KMS-11 (cell line): ENCODE results near the gene PXYLP1.
"Not testable (repeated sequence)": the region's sequence is repeated elsewhere in the genome, so short reads cannot be mapped to it uniquely, and the experiment has no call there.

Source experiments
- H2AFZ ChIP-seq: fragments of 200-600 bp; sonication (generic); 2 replicates; pipeline ENCODE4 v1.6.1; 2016; ENCODE audit warnings: antibody characterized with exemption, mixed run types, low read depth
- H3K27ac ChIP-seq: fragments of 200-600 bp; sonication (generic); 2 replicates; pipeline ENCODE4 v1.6.1; 2016; ENCODE audit warnings: mild to moderate bottlenecking, mixed run types
- H3K27me3 ChIP-seq: fragments of 200-600 bp; sonication (generic); 2 replicates; pipeline ENCODE4 v1.6.1; 2017; ENCODE audit warnings: mild to moderate bottlenecking, low read depth, mixed run types, moderate library complexity; ENCODE audit not compliant: insufficient read depth
- H3K36me3 ChIP-seq: fragments of 200-600 bp; sonication (generic); 2 replicates; pipeline ENCODE4 v1.6.1; 2017; ENCODE audit warnings: mild to moderate bottlenecking, mixed run types; ENCODE audit not compliant: insufficient read depth
- H3K4me1 ChIP-seq: fragments of 200-600 bp; sonication (generic); 2 replicates; pipeline ENCODE4 v1.6.1; 2016; ENCODE audit warnings: mild to moderate bottlenecking, low read depth, mixed run types; ENCODE audit not compliant: poor library complexity, severe bottlenecking
- H3K4me2 ChIP-seq: fragments of 200-600 bp; sonication (generic); 2 replicates; pipeline ENCODE4 v1.7.0; 2016; ENCODE audit warnings: mild to moderate bottlenecking, mixed run types
- H3K4me3 ChIP-seq: fragments of 200-600 bp; sonication (generic); IDR thresholded peaks from 2 replicates; pipeline ENCODE4 v1.6.1; 2017; ENCODE audit warnings: low read depth, low read length, mixed read lengths; ENCODE audit not compliant: insufficient read depth
- H3K79me2 ChIP-seq: fragments of 200-600 bp; sonication (generic); 2 replicates; pipeline ENCODE4 v1.6.1; 2016; ENCODE audit warnings: low read depth, mixed run types; ENCODE audit not compliant: insufficient read depth
- H3K9ac ChIP-seq: fragments of 200-600 bp; sonication (generic); 2 replicates; pipeline ENCODE4 v1.6.1; 2016; ENCODE audit warnings: mild to moderate bottlenecking, mixed run types
- H4K20me1 ChIP-seq: fragments of 200-600 bp; sonication (generic); 2 replicates; pipeline ENCODE4 v1.6.1; 2016; ENCODE audit warnings: mild to moderate bottlenecking, mixed run types; ENCODE audit not compliant: insufficient read depth
- CTCF ChIP-seq: fragments of 200-600 bp; sonication (generic); conservative IDR thresholded peaks from 2 replicates; pipeline ENCODE4 v1.6.1; 2017; ENCODE audit warnings: low read depth, mild to moderate bottlenecking, antibody characterized with exemption, low read length, moderate library complexity, mixed read lengths

PXYLP1 gene

GRCh38 chr3:141203866-141204265, 27.8 kb upstream of the PXYLP1 start:
- H3K4me3 ChIP-seq: no peak overlapping the region
- no peak overlapping the region for H3K27ac ChIP-seq
- no peak for TF ChIP-seq CTCF
- H3K27me3 ChIP-seq: no peaks in the 10 kb centered on the region
- H4K20me1 ChIP-seq: no peaks in the 10 kb centered on the region
- H2AFZ ChIP-seq: no peak overlapping the region
- no peak overlapping the region for H3K4me2 ChIP-seq
- no peaks in the 10 kb centered on the region for H3K4me1 ChIP-seq
- no peaks in the 10 kb centered on the region for H3K36me3 ChIP-seq
- no peaks in the 10 kb centered on the region for H3K79me2 ChIP-seq
- no peak overlapping the region for H3K9ac ChIP-seq

DNA sequence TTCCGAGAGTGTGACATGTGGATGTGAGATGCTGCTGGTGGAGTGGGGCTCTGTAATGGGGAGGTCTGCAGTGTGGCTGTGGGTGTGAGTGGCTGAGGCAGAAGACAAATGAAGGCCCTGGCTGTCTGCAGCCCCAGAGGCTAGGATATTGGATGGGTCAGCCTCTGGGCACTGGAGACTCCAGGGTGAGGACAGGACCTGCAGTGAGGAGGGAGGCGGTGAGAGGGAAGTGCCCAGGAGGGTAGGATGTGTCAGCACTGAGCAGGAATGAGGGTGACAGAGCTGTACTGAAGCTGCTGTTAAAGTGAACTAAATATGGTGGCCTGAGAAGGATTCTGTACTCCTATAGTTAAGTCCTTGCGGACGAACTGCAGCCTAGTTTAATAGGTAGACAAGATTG, 27.3 kb upstream of the PXYLP1 start:
- no peaks in the 10 kb centered on the region for H3K4me1 ChIP-seq
- no peak overlapping the region for H3K27ac ChIP-seq
- H3K36me3 ChIP-seq: no peaks in the 10 kb centered on the region
- H3K4me2 ChIP-seq: no peak overlapping the region
- no peak for TF ChIP-seq CTCF
- no peak overlapping the region for H2AFZ ChIP-seq
- no peaks in the 10 kb centered on the region for H4K20me1 ChIP-seq
- H3K9ac ChIP-seq: no peak overlapping the region
- H3K4me3 ChIP-seq: no peak overlapping the region
- H3K27me3 ChIP-seq: no peaks in the 10 kb centered on the region
- no peaks in the 10 kb centered on the region for H3K79me2 ChIP-seq

DNA sequence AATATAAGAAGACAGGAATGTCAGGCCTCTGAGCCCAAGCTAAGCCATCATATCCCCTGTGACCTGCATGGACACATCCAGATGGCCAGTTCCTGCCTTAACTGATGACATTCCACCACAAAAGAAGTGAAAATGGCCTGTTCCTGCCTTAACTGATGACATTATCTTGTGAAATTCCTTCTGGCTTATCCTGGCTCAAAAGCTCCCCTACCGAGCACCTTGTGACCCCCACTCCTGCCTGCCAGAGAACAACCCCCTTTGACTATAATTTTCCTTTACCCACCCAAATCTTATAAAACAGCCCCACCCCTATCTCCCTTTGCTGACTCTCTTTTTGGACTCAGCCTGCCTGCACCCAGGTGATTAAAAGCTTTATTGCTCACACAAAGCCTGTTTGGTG, 20.3 kb upstream of the PXYLP1 start:
- not testable (repeated sequence) for H3K27me3 ChIP-seq, H3K36me3 ChIP-seq, H2AFZ ChIP-seq, H3K4me1 ChIP-seq, H4K20me1 ChIP-seq, H3K4me3 ChIP-seq, H3K4me2 ChIP-seq, H3K9ac ChIP-seq, H3K27ac ChIP-seq, H3K79me2 ChIP-seq

- Histone ChIP-seq H3K9ac (no peak overlapping the region), H3K4me2 (no peak overlapping the region), H4K20me1 (no peaks in the 10 kb centered on the region), H3K4me3 (no peak overlapping the region), H3K79me2 (no peaks in the 10 kb centered on the region), H3K4me1 (no peaks in the 10 kb centered on the region), H3K27ac (no peak overlapping the region), H2AFZ (no peak overlapping the region), H3K27me3 (no peaks in the 10 kb centered on the region), H3K36me3 (no peaks in the 10 kb centered on the region)
- TF ChIP-seq CTCF: no peak
Measured at GRCh38 chr3:141212101-141212500, 19.5 kb upstream of the PXYLP1 start.

GRCh38 chr3:141212555-141212954, 19.1 kb upstream of the PXYLP1 start:
- Histone ChIP-seq H3K79me2 (no peaks in the 10 kb centered on the region), H3K4me1 (no peaks in the 10 kb centered on the region), H3K4me3 (no peak overlapping the region), H3K9ac (no peak overlapping the region), H4K20me1 (no peaks in the 10 kb centered on the region), H3K27ac (no peak overlapping the region), H3K4me2 (no peak overlapping the region), H3K27me3 (no peaks in the 10 kb centered on the region), H2AFZ (no peak overlapping the region), H3K36me3 (no peaks in the 10 kb centered on the region)
- no peak for TF ChIP-seq CTCF
